Right atrium auricular region (tissue), 2 donors: ENCODE data around the gene CLDN6. TPM values are rescaled to one million over a fixed set of nuclear protein-coding genes. Genes with fewer than 3 reads are reported as not detected.

Experiments
- DNase-seq: peaks from one replicate; pipeline ENCODE4 v3.0.0-alpha.2; 2019; ENCODE audit warnings: low spot score
- H3K27ac ChIP-seq, 2 donors: fragments of 200-600 bp; sonication (generic); 1 replicate in 1 of 2; 2 replicates in 1 of 2; pipeline ENCODE4 v1.5.1; 2016 to 2019
- H3K27me3 ChIP-seq, 2 donors: fragments of 200-600 bp; sonication (generic); one replicate each; pipeline versions ENCODE4 v1.5.1 to v1.6.0; 2017 to 2019
- H3K36me3 ChIP-seq: fragments of 200-600 bp; sonication (generic); one replicate; pipeline ENCODE4 v1.5.1; 2016
- H3K4me1 ChIP-seq, 2 donors: fragments of 200-600 bp; sonication (generic); one replicate each; pipeline versions ENCODE4 v1.5.1 to v1.6.0; 2017 to 2019
- H3K4me3 ChIP-seq, 2 donors: fragments of 200-600 bp; sonication (generic); 1 replicate in 1 of 2; 2 replicates in 1 of 2; pipeline ENCODE4 v1.5.1; 2017 to 2019; ENCODE audit warnings: mild to moderate bottlenecking in 1 of 2, moderate library complexity in 1 of 2
- H3K9me3 ChIP-seq, 2 donors: fragments of 200-600 bp; sonication (generic); one replicate each; pipeline ENCODE4 v1.5.1; 2019
- CTCF ChIP-seq, 2 donors: fragments of 200-600 bp; sonication (generic); IDR thresholded peaks; one replicate each; pipeline ENCODE4 v1.5.1; 2019; ENCODE audit warnings: antibody characterized with exemption in 2 of 2
- total RNA-seq, 2 donors: library from RNA; depleted of rRNA; stranded (reverse); fragments of >200 nt; gene quantifications; one replicate each; pipeline ENCODE4 v1.1.0, GENCODE V29; 2016

CLDN6 gene
- total RNA-seq, 2 donors from 2014 or later: not detected

- TF ChIP-seq CTCF (IDR thresholded peaks at IDR 0.05): no peak
- Histone ChIP-seq H3K4me1 (peaks cover 0 to 15% of the 10 kb centered on the region in 2 donors), H3K4me3 (no peak overlapping the region), H3K27ac (no peak overlapping the region), H3K36me3 (peaks cover 13% of the 10 kb centered on the region), H3K9me3 (no peaks in the 10 kb centered on the region), H3K27me3 (peaks cover 6 to 9% of the 10 kb centered on the region in 2 donors)
- DNase-seq: no peak
Measured at GRCh38 chr16:3030222-3031212, 12.5 kb upstream of the CLDN6 start.

- TF ChIP-seq CTCF (IDR thresholded peaks at IDR 0.05): no peak
- no peak for DNase-seq
- peaks cover 0 to 20% of the 10 kb centered on the region in 2 donors for H3K4me1 ChIP-seq
- H3K9me3 ChIP-seq: no peaks in the 10 kb centered on the region
- H3K4me3 ChIP-seq: peak overlapping the region in 1 of 2 donors; percentile 3
- H3K27ac ChIP-seq: no peak overlapping the region
- H3K27me3 ChIP-seq: peaks cover 4 to 7% of the 10 kb centered on the region in 2 donors
- peaks cover 13% of the 10 kb centered on the region for H3K36me3 ChIP-seq
Measured at GRCh38 chr16:3029491-3030221, 11.7 kb upstream of the CLDN6 start.

GRCh38 chr16:3028716-3029319 is 10.8 kb upstream of the CLDN6 start:
- no peak overlapping the region for H3K4me3 ChIP-seq
- no peak for TF ChIP-seq CTCF (IDR thresholded peaks at IDR 0.05)
- H3K36me3 ChIP-seq: peaks cover 13% of the 10 kb centered on the region
- no peaks in the 10 kb centered on the region for H3K9me3 ChIP-seq
- peaks cover 4 to 7% of the 10 kb centered on the region in 2 donors for H3K27me3 ChIP-seq
- DNase-seq: no peak
- peaks cover 0 to 24% of the 10 kb centered on the region in 2 donors for H3K4me1 ChIP-seq
- H3K27ac ChIP-seq: no peak overlapping the region

- peak; percentile 73 to 87 for TF ChIP-seq CTCF (IDR thresholded peaks at IDR 0.05)
- Histone ChIP-seq H3K27ac (no peak overlapping the region), H3K9me3 (no peaks in the 10 kb centered on the region), H3K4me3 (no peak overlapping the region), H3K27me3 (peaks cover 4 to 7% of the 10 kb centered on the region in 2 donors), H3K36me3 (peaks cover 13% of the 10 kb centered on the region), H3K4me1 (peaks cover 0 to 30% of the 10 kb centered on the region in 2 donors)
- no peak for DNase-seq
Measured at GRCh38 chr16:3027983-3028715, 10.2 kb upstream of the CLDN6 start.

GRCh38 chr16:3027489-3027795 is 9.5 kb upstream of the CLDN6 start:
- DNase-seq: no peak
- no peak for TF ChIP-seq CTCF (IDR thresholded peaks at IDR 0.05)
- Histone ChIP-seq H3K9me3 (no peaks in the 10 kb centered on the region), H3K27me3 (peaks cover 4 to 7% of the 10 kb centered on the region in 2 donors), H3K27ac (no peak overlapping the region), H3K36me3 (peaks cover 13% of the 10 kb centered on the region), H3K4me3 (no peak overlapping the region), H3K4me1 (peaks cover 0 to 37% of the 10 kb centered on the region in 2 donors)
